ENCODE results near the gene KCNQ1.

Gene KCNQ1

GRCh38 chr11:2685566-2686359 lies 241.0 kb downstream of the KCNQ1 start:
- no peak for DNase-seq (ENCODE audit: low read depth in 2 of 2)

- no peak for DNase-seq (ENCODE audit: low read depth in 2 of 2)
These were observed 241.8 kb downstream of the KCNQ1 start for GRCh38 chr11:2686360-2687222.

GRCh38 chr11:2687223-2687530 lies 242.4 kb downstream of the KCNQ1 start:
- no peak for DNase-seq (ENCODE audit: low read depth in 2 of 2)

GRCh38 chr11:2687782-2688191 lies 243.0 kb downstream of the KCNQ1 start:
- DNase-seq (ENCODE audit: low read depth in 2 of 2) = no peak

GRCh38 chr11:2688381-2689231 lies 243.8 kb downstream of the KCNQ1 start:
- no peak for DNase-seq (ENCODE audit: low read depth in 2 of 2)

- DNase-seq (ENCODE audit: low read depth in 2 of 2) = no peak
These were observed 245.1 kb downstream of the KCNQ1 start for GRCh38 chr11:2689651-2690575.

- DNase-seq (ENCODE audit: low read depth in 2 of 2) = no peak
These were observed 246.0 kb downstream of the KCNQ1 start for GRCh38 chr11:2690596-2691354.

GRCh38 chr11:2691355-2691761 lies 246.6 kb downstream of the KCNQ1 start:
- no peak for DNase-seq (ENCODE audit: low read depth in 2 of 2)

GRCh38 chr11:2691991-2692875 lies 247.4 kb downstream of the KCNQ1 start:
- DNase-seq (ENCODE audit: low read depth in 2 of 2) = no peak

- no peak for DNase-seq (ENCODE audit: low read depth in 2 of 2)
These were observed 248.8 kb downstream of the KCNQ1 start for GRCh38 chr11:2693271-2694261.

GRCh38 chr11:2694495-2694894 lies 249.7 kb downstream of the KCNQ1 start:
- no peak for DNase-seq (ENCODE audit: low read depth in 2 of 2)

- DNase-seq (ENCODE audit: low read depth in 2 of 2) = no peak
These were observed 250.5 kb downstream of the KCNQ1 start for GRCh38 chr11:2694995-2695939.

GRCh38 chr11:2696455-2696854 lies 251.6 kb downstream of the KCNQ1 start:
- DNase-seq (ENCODE audit: low read depth in 2 of 2) = no peak

- no peak for DNase-seq (ENCODE audit: low read depth in 2 of 2)
These were observed 253.1 kb downstream of the KCNQ1 start for GRCh38 chr11:2697866-2698265.

- DNase-seq (ENCODE audit: low read depth in 2 of 2) = no peak
These were observed 253.8 kb downstream of the KCNQ1 start for GRCh38 chr11:2698386-2699184.

GRCh38 chr11:2699185-2699530 lies 254.3 kb downstream of the KCNQ1 start:
- no peak for DNase-seq (ENCODE audit: low read depth in 2 of 2)

Data from stimulated activated CD4-positive, alpha-beta T cell treated with anti-CD3 and anti-CD28 coated beads, Interleukin-4, amount 100 ng/mL, for 48 hours (primary cell).